ENCODE results near the gene DCK.
"Not testable (repeated sequence)": the region's sequence is repeated elsewhere in the genome, so short reads cannot be mapped to it uniquely, and the experiment has no call there.

The DCK gene

DNA sequence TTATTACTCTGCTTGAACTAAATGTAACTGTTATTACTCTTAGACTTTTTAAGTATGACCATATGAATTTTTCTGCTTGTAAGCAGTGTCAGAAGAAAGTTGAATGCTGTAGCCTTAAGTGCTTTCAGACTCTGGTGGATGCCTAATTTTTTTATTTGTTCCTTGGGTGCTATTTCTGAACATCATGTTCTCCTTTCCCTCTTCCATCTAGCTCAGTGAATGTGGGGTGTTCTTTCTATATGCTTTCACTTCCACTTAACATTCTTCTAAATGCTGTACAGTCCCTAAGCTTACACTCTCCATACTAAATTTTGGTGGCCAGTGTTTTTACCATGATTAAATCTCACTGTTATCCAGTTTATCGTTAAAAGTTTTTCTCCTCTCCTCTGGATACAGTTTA, 3.6 kb downstream of the DCK start:
- no peak for DNase-seq (ENCODE audit: low read depth)
- no peak overlapping the region; the same call in 1 of the 2 replicates for H3K4me3 ChIP-seq (ENCODE audit: low read length)
- TF ChIP-seq, protein P1, sequence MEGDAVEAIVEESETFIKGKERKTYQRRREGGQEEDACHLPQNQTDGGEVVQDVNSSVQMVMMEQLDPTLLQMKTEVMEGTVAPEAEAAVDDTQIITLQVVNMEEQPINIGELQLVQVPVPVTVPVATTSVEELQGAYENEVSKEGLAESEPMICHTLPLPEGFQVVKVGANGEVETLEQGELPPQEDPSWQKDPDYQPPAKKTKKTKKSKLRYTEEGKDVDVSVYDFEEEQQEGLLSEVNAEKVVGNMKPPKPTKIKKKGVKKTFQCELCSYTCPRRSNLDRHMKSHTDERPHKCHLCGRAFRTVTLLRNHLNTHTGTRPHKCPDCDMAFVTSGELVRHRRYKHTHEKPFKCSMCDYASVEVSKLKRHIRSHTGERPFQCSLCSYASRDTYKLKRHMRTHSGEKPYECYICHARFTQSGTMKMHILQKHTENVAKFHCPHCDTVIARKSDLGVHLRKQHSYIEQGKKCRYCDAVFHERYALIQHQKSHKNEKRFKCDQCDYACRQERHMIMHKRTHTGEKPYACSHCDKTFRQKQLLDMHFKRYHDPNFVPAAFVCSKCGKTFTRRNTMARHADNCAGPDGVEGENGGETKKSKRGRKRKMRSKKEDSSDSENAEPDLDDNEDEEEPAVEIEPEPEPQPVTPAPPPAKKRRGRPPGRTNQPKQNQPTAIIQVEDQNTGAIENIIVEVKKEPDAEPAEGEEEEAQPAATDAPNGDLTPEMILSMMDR (conservative IDR thresholded peaks at IDR 0.05; ENCODE audit: low read length): no peak

DNA sequence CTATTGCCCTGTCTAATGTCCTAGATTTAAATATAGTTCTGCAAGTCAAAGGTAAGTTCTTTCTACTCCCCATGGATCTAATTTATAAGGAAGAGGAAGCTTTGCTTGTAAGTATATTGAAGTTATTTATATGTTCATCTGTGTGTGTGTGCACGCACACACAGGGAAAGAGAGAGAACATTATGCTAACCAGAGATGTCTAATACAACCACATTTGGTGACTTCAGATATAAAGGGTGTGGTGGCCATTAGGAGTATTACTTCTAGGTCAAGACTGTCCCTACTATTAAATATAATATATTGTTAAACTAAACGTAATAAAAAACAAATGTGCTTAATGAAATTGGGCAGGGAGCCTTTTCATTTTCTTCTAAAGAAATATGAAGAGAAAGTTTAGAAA, 4.1 kb downstream of the DCK start:
- H3K4me3 ChIP-seq (ENCODE audit: low read length): no peak overlapping the region
- TF ChIP-seq, protein P1 (conservative IDR thresholded peaks at IDR 0.05; ENCODE audit: low read length): no peak
- no peak for DNase-seq (ENCODE audit: low read depth)

DNA sequence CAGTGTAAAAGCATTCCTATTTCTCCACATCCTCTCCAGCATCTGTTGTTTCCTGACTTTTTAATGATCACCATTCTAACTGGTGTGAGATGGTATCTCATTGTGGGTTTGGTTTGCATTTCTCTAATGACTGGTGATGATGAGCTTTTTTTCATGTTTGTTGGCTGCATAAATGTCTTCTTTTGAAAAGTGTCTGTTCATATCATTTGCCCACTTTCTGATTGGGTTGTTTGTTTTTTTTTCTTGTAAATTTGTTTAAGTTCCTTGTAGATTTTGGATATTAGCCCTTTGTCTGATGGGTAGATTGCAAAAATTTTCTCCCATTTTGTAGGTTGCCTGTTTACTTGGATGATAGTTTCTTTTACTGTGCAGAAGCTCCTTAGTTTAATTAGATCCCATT, 6.2 kb downstream of the DCK start:
- not testable (repeated sequence) for DNase-seq (ENCODE audit: low read depth); H3K4me3 ChIP-seq (ENCODE audit: low read length)

DNA sequence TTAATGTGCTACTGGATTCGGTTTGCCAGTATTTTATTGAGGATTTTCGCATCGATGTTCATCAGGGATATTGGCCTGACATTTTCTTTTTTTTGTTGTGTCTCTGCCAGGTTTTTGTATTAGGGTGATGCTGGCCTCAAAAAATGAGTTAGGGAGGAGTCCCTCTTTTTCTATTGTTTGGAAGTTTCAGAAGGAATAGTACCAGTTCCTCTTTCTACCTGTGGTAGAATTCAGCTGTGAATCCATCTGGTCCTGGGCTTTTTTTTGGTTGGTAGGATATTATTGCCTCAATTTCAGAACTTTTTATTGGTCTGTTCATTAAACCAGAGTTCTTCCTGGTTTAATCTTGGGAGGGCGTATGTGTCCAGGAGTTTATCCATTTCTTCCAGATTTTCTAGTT, 7.9 kb downstream of the DCK start:
- DNase-seq (ENCODE audit: low read depth); H3K4me3 ChIP-seq (ENCODE audit: low read length): not testable (repeated sequence)

DNA sequence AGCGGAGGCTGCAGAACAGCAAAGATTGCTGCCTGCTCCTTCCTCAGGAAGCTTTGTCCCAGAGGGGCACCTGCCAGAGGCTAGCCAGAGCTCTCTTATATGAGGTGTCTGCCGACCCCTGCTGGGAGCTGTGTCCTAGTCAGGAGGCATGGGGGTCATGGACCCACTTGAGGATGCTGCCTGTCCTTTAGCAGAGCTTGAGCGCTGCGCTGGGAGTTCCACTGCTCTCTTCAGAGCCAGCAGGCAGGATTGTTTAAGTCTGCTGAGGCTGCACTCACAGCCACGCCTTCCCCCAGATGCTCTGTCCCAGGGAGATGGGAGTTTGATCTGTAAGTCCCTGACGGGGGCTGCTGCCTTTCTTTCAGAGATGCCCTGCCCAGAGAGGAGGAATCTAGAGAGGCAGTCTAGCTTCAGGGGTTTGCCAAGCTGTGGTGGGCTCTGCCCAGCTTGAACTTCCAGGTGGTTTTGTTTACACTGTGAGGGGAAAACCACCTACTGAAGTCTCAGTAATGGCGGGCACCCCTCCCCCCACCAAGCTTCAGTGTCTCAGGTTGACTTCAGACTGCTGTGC, 10.9 kb downstream of the DCK start:
- H3K4me3 ChIP-seq (ENCODE audit: low read length): no peak overlapping the region
- DNase-seq (ENCODE audit: low read depth): no peak
- TF ChIP-seq, protein P1 (conservative IDR thresholded peaks at IDR 0.05; ENCODE audit: low read length): no peak

DNA sequence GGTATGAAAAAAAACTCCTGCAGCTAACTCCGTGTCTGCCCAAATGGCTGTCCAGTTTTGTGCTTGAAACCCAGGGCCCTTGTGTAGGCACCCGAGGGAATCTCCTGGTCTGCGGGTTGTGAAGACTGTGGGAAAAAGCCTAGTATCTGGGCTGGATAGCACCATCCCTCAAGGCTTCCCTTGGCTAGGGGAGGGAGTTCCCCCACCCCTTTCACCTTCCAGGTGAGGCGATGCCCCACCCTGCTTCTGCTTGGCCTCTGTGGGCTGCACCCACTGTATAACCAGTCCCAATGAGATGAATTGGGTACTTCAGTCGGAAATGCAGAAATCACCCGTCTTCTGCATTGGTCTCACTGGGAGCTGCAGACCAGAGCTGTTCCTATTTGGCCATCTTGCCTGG, 11.6 kb downstream of the DCK start:
- not testable (repeated sequence) for H3K4me3 ChIP-seq (ENCODE audit: low read length); DNase-seq (ENCODE audit: low read depth)

DNA sequence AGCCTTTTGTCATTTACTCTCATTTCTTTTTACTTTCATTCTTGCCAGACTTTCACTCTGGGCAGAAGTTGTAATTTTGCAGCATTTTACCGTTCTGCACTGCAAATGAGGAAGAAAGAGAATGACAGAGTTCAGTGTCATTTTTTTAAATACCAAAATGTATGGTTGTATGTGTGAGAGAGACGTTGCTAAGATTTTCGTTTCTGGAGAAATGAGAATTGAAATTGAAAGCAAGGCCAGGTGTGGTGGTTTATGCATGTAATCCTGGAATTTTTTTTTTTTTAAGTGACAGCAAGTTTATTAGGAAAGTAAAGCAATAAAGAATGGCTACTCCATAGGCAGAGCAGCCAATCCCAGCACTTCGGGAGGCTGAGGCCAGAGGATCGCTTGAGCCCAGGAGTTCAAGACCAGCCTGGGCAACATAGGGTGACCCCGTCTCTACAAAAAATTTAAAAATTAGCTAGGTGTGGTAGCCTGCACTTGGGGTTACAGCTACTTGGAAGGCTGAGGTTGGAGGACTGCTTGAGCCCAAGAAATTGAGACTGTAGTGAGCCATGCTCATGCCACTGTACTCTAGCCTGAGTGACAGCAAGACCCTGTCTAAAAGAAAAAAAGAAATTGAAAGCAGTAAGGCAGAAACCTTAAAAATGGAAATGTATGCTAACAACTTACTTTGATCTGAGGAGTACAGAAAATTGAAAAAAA, 12.9 kb downstream of the DCK start:
- H3K4me3 ChIP-seq (ENCODE audit: low read length): no peak overlapping the region
- no peak for DNase-seq (ENCODE audit: low read depth)

DNA sequence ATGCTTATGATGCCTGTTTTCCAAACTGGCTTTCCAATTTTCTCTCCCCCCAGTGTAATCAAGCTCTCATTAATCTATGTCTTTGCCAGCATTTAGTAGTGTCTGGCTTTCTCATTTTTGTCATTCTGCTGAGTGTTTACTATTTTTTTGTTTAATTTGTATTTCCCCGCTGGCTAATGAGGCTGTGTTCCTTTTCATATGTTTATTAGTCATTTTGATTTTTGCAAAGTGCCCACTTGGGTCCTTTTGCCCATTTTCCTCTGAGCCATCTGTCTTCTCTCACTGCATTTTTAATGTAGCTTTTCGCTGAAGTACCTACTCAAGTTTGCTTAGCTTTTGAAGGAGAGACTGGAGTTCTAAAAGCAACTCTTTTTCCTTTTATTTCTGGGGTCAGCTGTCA, 14.7 kb downstream of the DCK start:
- DNase-seq (ENCODE audit: low read depth): no peak
- H3K4me3 ChIP-seq (ENCODE audit: low read length): no peak overlapping the region
- TF ChIP-seq, protein P1 (conservative IDR thresholded peaks at IDR 0.05; ENCODE audit: low read length): no peak

More for the DNA sequence above, 12.9 kb downstream of the DCK start:
- TF ChIP-seq, protein P1 (conservative IDR thresholded peaks at IDR 0.05; ENCODE audit: low read length): no peak

DNA sequence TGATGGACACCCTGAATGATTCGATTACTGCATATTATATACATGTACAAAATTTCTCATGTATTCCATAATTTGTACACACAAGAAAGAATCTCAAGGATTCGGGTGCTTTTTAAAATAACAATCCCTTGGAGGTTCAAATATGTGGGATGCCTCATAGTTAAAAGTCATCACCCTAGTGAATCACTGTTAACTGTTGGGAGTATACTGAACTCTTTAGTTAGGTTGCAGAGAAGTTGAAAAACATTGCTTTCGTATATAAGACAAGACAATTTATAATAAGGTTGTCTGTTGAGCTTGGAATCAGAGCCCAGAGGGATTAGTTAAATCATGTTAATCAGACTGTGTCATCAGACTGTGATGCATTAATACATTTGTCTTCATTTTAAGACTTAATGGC, 15.6 kb downstream of the DCK start:
- TF ChIP-seq, protein P1 (conservative IDR thresholded peaks at IDR 0.05; ENCODE audit: low read length): no peak
- H3K4me3 ChIP-seq (ENCODE audit: low read length): no peak overlapping the region
- peak; percentile 25 for DNase-seq (ENCODE audit: low read depth)

All from AG10803 (cell line).